SU-DHL-6 (cell line): Measurements from ENCODE around the gene TAF8.
"Not testable (repeated sequence)": the region's sequence is repeated elsewhere in the genome, so short reads cannot be mapped to it uniquely, and the experiment has no call there.

Experiments used
- H2AFZ ChIP-seq: fragments of 200-600 bp; sonication (generic); 2 replicates; pipeline ENCODE4 v1.6.1; 2014; ENCODE audit warnings: low read depth, mild to moderate bottlenecking, moderate library complexity, mixed read lengths, antibody characterized with exemption, low read length; ENCODE audit not compliant: severe bottlenecking
- H3F3A ChIP-seq: fragments of 200-600 bp; shearing (Covaris generic); 2 replicates; pipeline ENCODE4 v1.6.0; 2016; ENCODE audit warnings: antibody characterized with exemption, mild to moderate bottlenecking; ENCODE audit not compliant: insufficient read depth
- H3K27ac ChIP-seq: fragments of 200-600 bp; sonication (generic); 2 replicates; pipeline ENCODE4 v1.5.1; 2016; ENCODE audit warnings: low read depth, mild to moderate bottlenecking, low read length, moderate library complexity, mixed read lengths
- H3K27me3 ChIP-seq: fragments of 200-600 bp; sonication (generic), shearing (Covaris generic); 2 replicates; pipeline ENCODE4 v1.6.0; 2014; ENCODE audit warnings: mild to moderate bottlenecking, low read length
- H3K36me3 ChIP-seq: fragments of 200-600 bp; sonication (generic); 2 replicates; pipeline ENCODE4 v1.6.1; 2014; ENCODE audit warnings: mild to moderate bottlenecking, low read length, mixed read lengths
- H3K4me2 ChIP-seq: fragments of 300-600, 200-600 bp; shearing (Covaris generic), sonication (generic); 2 replicates; pipeline ENCODE4 v1.6.0; 2014; ENCODE audit warnings: low read length, low read depth, mild to moderate bottlenecking; ENCODE audit not compliant: poor library complexity, severe bottlenecking
- H3K4me3 ChIP-seq: fragments of 200-600 bp; sonication (generic); 2 replicates; pipeline ENCODE4 v1.5.1; 2014; ENCODE audit warnings: antibody characterized with exemption, low read length, mild to moderate bottlenecking, mixed read lengths; ENCODE audit not compliant: insufficient read depth, poor library complexity, severe bottlenecking
- H3K79me2 ChIP-seq: fragments of 200-600 bp; sonication (generic); 2 replicates; pipeline ENCODE4 v1.6.1; 2014; ENCODE audit warnings: mild to moderate bottlenecking, low read length, moderate library complexity; ENCODE audit not compliant: insufficient read depth
- H3K9ac ChIP-seq: fragments of 200-600 bp; sonication (generic); 2 replicates; pipeline ENCODE4 v1.7.0; 2014; ENCODE audit warnings: mild to moderate bottlenecking, low read length
- H3K9me2 ChIP-seq: fragments of 200-600 bp; sonication (generic); replicated peaks from 2 replicates; pipeline ENCODE4 v1.6.1; 2014; ENCODE audit warnings: low read length; ENCODE audit not compliant: insufficient read depth
- H3K9me3 ChIP-seq: fragments of 200-600 bp; sonication (generic); 2 replicates; pipeline ENCODE4 v1.6.1; 2014; ENCODE audit warnings: low read length, mixed read lengths; ENCODE audit not compliant: insufficient read depth
- H4K20me1 ChIP-seq: fragments of 200-600 bp; sonication (generic); 2 replicates; pipeline ENCODE4 v1.6.1; 2014; ENCODE audit warnings: low read depth, mild to moderate bottlenecking, antibody characterized with exemption, low read length, moderate library complexity, mixed read lengths
- EZH2phosphoT487 ChIP-seq: fragments of 200-600 bp; sonication (generic), shearing (Covaris generic); conservative IDR thresholded peaks from 2 replicates; pipeline ENCODE4 v1.6.1; 2018; ENCODE audit warnings: mild to moderate bottlenecking, antibody characterized with exemption, low read length, moderate library complexity, mixed read lengths
- TF ChIP-seq, protein P1 (sequence below): fragments of 200-600 bp; sonication (generic); IDR thresholded peaks from one replicate; pipeline ENCODE4 v1.5.1; 2017; ENCODE audit warnings: antibody characterized with exemption, mild to moderate bottlenecking, low read length, moderate library complexity; ENCODE audit not compliant: insufficient read depth, poor library complexity, severe bottlenecking

Gene TAF8, protein sequence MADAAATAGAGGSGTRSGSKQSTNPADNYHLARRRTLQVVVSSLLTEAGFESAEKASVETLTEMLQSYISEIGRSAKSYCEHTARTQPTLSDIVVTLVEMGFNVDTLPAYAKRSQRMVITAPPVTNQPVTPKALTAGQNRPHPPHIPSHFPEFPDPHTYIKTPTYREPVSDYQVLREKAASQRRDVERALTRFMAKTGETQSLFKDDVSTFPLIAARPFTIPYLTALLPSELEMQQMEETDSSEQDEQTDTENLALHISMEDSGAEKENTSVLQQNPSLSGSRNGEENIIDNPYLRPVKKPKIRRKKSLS

GRCh38 chr6:42050297-42051267 is at the start of gene TAF8:
Gene TAF8 (plus strand): TSS chr6:42050524. CDS start chr6:42050542, 18 bp downstream.
- H3K4me3 ChIP-seq = peak within 1 kb of the TSS; percentile 90
- peaks cover 16% of the 10 kb centered on the region for H3K36me3 ChIP-seq
- no peaks in the 10 kb centered on the region for H4K20me1 ChIP-seq
- TF ChIP-seq, protein P1, sequence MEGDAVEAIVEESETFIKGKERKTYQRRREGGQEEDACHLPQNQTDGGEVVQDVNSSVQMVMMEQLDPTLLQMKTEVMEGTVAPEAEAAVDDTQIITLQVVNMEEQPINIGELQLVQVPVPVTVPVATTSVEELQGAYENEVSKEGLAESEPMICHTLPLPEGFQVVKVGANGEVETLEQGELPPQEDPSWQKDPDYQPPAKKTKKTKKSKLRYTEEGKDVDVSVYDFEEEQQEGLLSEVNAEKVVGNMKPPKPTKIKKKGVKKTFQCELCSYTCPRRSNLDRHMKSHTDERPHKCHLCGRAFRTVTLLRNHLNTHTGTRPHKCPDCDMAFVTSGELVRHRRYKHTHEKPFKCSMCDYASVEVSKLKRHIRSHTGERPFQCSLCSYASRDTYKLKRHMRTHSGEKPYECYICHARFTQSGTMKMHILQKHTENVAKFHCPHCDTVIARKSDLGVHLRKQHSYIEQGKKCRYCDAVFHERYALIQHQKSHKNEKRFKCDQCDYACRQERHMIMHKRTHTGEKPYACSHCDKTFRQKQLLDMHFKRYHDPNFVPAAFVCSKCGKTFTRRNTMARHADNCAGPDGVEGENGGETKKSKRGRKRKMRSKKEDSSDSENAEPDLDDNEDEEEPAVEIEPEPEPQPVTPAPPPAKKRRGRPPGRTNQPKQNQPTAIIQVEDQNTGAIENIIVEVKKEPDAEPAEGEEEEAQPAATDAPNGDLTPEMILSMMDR = no peak
- no peak for TF ChIP-seq EZH2phosphoT487
- no peaks in the 10 kb centered on the region for H3K9me3 ChIP-seq
- H3F3A ChIP-seq = peaks cover 37% of the 10 kb centered on the region
- peak within 1 kb of the TSS; percentile 82 for H3K27ac ChIP-seq
- no peaks in the 10 kb centered on the region for H3K27me3 ChIP-seq
- H3K9me2 ChIP-seq = no peaks in the 10 kb centered on the region
- peak within 1 kb of the TSS; percentile 75 for H2AFZ ChIP-seq
- peaks cover 14% of the 10 kb centered on the region for H3K79me2 ChIP-seq
- peak within 1 kb of the TSS; percentile 93 for H3K4me2 ChIP-seq
- peak within 1 kb of the TSS; percentile 64 for H3K9ac ChIP-seq

DNA sequence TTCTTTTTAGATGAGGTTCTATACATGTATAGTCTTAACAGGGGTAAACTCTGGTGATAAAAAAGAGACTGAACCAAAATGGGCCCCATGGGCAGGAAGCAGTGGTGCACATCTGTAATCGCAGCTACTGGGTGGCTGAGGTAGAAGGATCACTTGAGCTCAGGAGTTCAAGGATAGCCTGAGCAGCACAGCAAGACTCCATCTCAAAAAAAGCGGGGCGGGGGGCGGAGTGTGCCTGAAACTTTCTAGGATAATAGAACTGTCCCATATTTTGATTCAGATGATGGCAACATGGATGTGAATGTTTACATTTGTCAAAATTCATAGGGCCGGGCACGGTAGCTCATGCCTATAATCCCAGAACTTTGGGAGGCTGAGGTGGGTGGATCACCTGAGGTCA is 48.8 kb upstream of the TAF8 start:
- TF ChIP-seq, protein P1 = no peak
- TF ChIP-seq EZH2phosphoT487 = no peak

GRCh38 chr6:42003658-42004057 is 46.7 kb upstream of the TAF8 start:
- not testable (repeated sequence) for H3K9me3 ChIP-seq, H3K9me2 ChIP-seq, H3K79me2 ChIP-seq, H4K20me1 ChIP-seq, H3K9ac ChIP-seq, H3K4me3 ChIP-seq, H3K36me3 ChIP-seq, H3K27me3 ChIP-seq, H2AFZ ChIP-seq, H3K4me2 ChIP-seq
- peaks cover 42% of the 10 kb centered on the region for H3F3A ChIP-seq
- 0 out of 2 replicates have a peak overlapping the region, but pooled peaks have one; percentile 5 for H3K27ac ChIP-seq

More for the DNA sequence above, 48.8 kb upstream of the TAF8 start:
- no peaks in the 10 kb centered on the region for H3K79me2 ChIP-seq
- H3K4me3 ChIP-seq = no peak overlapping the region
- no peaks in the 10 kb centered on the region for H3K9me3 ChIP-seq
- H3K27ac ChIP-seq = no peak overlapping the region
- H2AFZ ChIP-seq = no peak overlapping the region
- no peaks in the 10 kb centered on the region for H3K9me2 ChIP-seq
- H3F3A ChIP-seq = peaks cover 23% of the 10 kb centered on the region
- no peak overlapping the region for H3K4me2 ChIP-seq
- no peaks in the 10 kb centered on the region for H3K27me3 ChIP-seq
- H3K9ac ChIP-seq = no peak overlapping the region
- H3K36me3 ChIP-seq = no peaks in the 10 kb centered on the region
- H4K20me1 ChIP-seq = no peaks in the 10 kb centered on the region
